ENCODE measurements around the gene CD44. TPM values are rescaled to one million over a fixed set of nuclear protein-coding genes. Genes with fewer than 3 reads are reported as not detected.
"Not testable (repeated sequence)": the region's sequence is repeated elsewhere in the genome, so short reads cannot be mapped to it uniquely, and the experiment has no call there.

CD44 gene
- total RNA-seq, 1 experiment from 2014 or later: 15.9 TPM

GRCh38 chr11:35105319-35106079 is 33.5 kb upstream of the CD44 start:
- no peaks in the 10 kb centered on the region for H3K9me3 ChIP-seq (ENCODE audit: low read depth, low read length, poor library complexity, severe bottlenecking)
- ChIA-PET POLR2A (ENCODE audit: low non-redundant PET) (no interaction called here), CTCF (no interaction called here)
- H3K4me1 ChIP-seq (ENCODE audit: insufficient read depth, low read length, poor library complexity, severe bottlenecking): no peaks in the 10 kb centered on the region
- no peaks in the 10 kb centered on the region for H3K36me3 ChIP-seq (ENCODE audit: insufficient read depth, low read length, poor library complexity, severe bottlenecking)
- TF ChIP-seq CTCF (conservative IDR thresholded peaks at IDR 0.05; ENCODE audit: low read depth, low read length) (no peak), EZH2 (IDR thresholded peaks at IDR 0.05; ENCODE audit: borderline replicate concordance, low read depth, low read length, poor library complexity, severe bottlenecking) (no peak)
- intact Hi-C loops (cut with micrococcal nuclease; ENCODE audit: unreplicated experiment): no loop called here
- no peak overlapping the region for H3K27ac ChIP-seq (ENCODE audit: low read depth, low read length, poor library complexity, severe bottlenecking)
- peaks cover 19% of the 10 kb centered on the region for H3K27me3 ChIP-seq (replicated peaks; ENCODE audit: insufficient read depth, low read depth, low read length, poor library complexity)
- no TSS peak for BruUV-seq (replicated peaks)
- DNase-seq (ENCODE audit: low spot score): no peak
- no peak overlapping the region for H3K4me3 ChIP-seq (ENCODE audit: low read depth, low read length, poor library complexity, severe bottlenecking)

GRCh38 chr11:35106595-35106994 is 32.4 kb upstream of the CD44 start:
- TF ChIP-seq CTCF (conservative IDR thresholded peaks at IDR 0.05; ENCODE audit: low read depth, low read length): no peak
- H3K27me3 ChIP-seq (replicated peaks; ENCODE audit: insufficient read depth, low read depth, low read length, poor library complexity): peaks cover 19% of the 10 kb centered on the region
- intact Hi-C loops (cut with micrococcal nuclease; ENCODE audit: unreplicated experiment): no loop called here
- DNase-seq (ENCODE audit: low spot score): no peak
- no peak overlapping the region for H3K27ac ChIP-seq (ENCODE audit: low read depth, low read length, poor library complexity, severe bottlenecking)
- no peaks in the 10 kb centered on the region for H3K36me3 ChIP-seq (ENCODE audit: insufficient read depth, low read length, poor library complexity, severe bottlenecking)
- ChIA-PET CTCF (no interaction called here), POLR2A (ENCODE audit: low non-redundant PET) (interaction anchor here (0.6 kb wide), 1 partner anchor 1752 kb away, joined by 4 read pairs; no protein-coding TSS in a partner anchor)
- no peaks in the 10 kb centered on the region for H3K9me3 ChIP-seq (ENCODE audit: low read depth, low read length, poor library complexity, severe bottlenecking)
- no peaks in the 10 kb centered on the region for H3K4me1 ChIP-seq (ENCODE audit: insufficient read depth, low read length, poor library complexity, severe bottlenecking)
- no peak overlapping the region for H3K4me3 ChIP-seq (ENCODE audit: low read depth, low read length, poor library complexity, severe bottlenecking)
- no TSS peak for BruUV-seq (replicated peaks)

- TF ChIP-seq EZH2 (IDR thresholded peaks at IDR 0.05; ENCODE audit: borderline replicate concordance, low read depth, low read length, poor library complexity, severe bottlenecking): no peak
- CTCF ChIA-PET: no interaction called here
- intact Hi-C loops (cut with micrococcal nuclease; ENCODE audit: unreplicated experiment): no loop called here
These were observed 31.1 kb upstream of the CD44 start for GRCh38 chr11:35107861-35108260.

GRCh38 chr11:35108336-35108735 is 30.6 kb upstream of the CD44 start:
- H3K9me3 ChIP-seq (ENCODE audit: low read depth, low read length, poor library complexity, severe bottlenecking); CTCF ChIA-PET; H3K36me3 ChIP-seq (ENCODE audit: insufficient read depth, low read length, poor library complexity, severe bottlenecking); H3K4me1 ChIP-seq (ENCODE audit: insufficient read depth, low read length, poor library complexity, severe bottlenecking); intact Hi-C loops (cut with micrococcal nuclease; ENCODE audit: unreplicated experiment); BruUV-seq (replicated peaks); H3K27ac ChIP-seq (ENCODE audit: low read depth, low read length, poor library complexity, severe bottlenecking); H3K4me3 ChIP-seq (ENCODE audit: low read depth, low read length, poor library complexity, severe bottlenecking); POLR2A ChIA-PET (ENCODE audit: low non-redundant PET): not testable (repeated sequence)
- H3K27me3 ChIP-seq (replicated peaks; ENCODE audit: insufficient read depth, low read depth, low read length, poor library complexity): peaks cover 26% of the 10 kb centered on the region
- DNase-seq (ENCODE audit: low spot score): peak; percentile 41

More at GRCh38 chr11:35107861-35108260, 31.1 kb upstream of the CD44 start:
- no peaks in the 10 kb centered on the region for H3K36me3 ChIP-seq (ENCODE audit: insufficient read depth, low read length, poor library complexity, severe bottlenecking)
- BruUV-seq (replicated peaks): no TSS peak
- no peak for DNase-seq (ENCODE audit: low spot score)
- H3K4me3 ChIP-seq (ENCODE audit: low read depth, low read length, poor library complexity, severe bottlenecking): no peak overlapping the region
- H3K27me3 ChIP-seq (replicated peaks; ENCODE audit: insufficient read depth, low read depth, low read length, poor library complexity): peaks cover 22% of the 10 kb centered on the region
- no peaks in the 10 kb centered on the region for H3K4me1 ChIP-seq (ENCODE audit: insufficient read depth, low read length, poor library complexity, severe bottlenecking)
- POLR2A ChIA-PET (ENCODE audit: low non-redundant PET): no interaction called here
- H3K27ac ChIP-seq (ENCODE audit: low read depth, low read length, poor library complexity, severe bottlenecking): no peak overlapping the region
- H3K9me3 ChIP-seq (ENCODE audit: low read depth, low read length, poor library complexity, severe bottlenecking): no peaks in the 10 kb centered on the region

All from A673 (cell line).